Mammary microvascular endothelial cell (primary cell): ENCODE data around the gene PHF11. TPM values are rescaled to one million over a fixed set of nuclear protein-coding genes. Genes with fewer than 3 reads are reported as not detected.

ENCODE experiments used
- total RNA-seq: library from RNA; depleted of rRNA; stranded (reverse); fragments of >200 nt; gene quantifications from 2 replicates; pipeline ENCODE4 v1.2.3, GENCODE V29; 2015

Gene PHF11
- 43.4 and 44.8 TPM in 2 replicates for total RNA-seq

GRCh38 chr13:49495783-49496762, at the start of gene PHF11:
Gene PHF11, plus strand, starts transcription at chr13:49495953. Its CDS starts 49 bp downstream, at chr13:49496002.

Other genes with a start within 250 kb of the PHF11 start
- 0.94 and 3.4 TPM in 2 replicates for gene CDADC1, start 248.0 kb upstream of the PHF11 start, total RNA-seq
- 5.6 and 6.6 TPM in 2 replicates for gene CAB39L, start 51.9 kb upstream of the PHF11 start, total RNA-seq
- gene SETDB2, start 51.7 kb upstream of the PHF11 start, total RNA-seq: 2.3 and 4.0 TPM in 2 replicates
- 16.2 and 16.6 TPM in 2 replicates for gene RCBTB1, start 89.6 kb downstream of the PHF11 start, total RNA-seq
- gene ARL11, start 132.6 kb downstream of the PHF11 start, total RNA-seq: 0.27 and 0.89 TPM in 2 replicates
- 101 and 109 TPM in 2 replicates for gene EBPL, start 195.5 kb downstream of the PHF11 start, total RNA-seq